ENCODE results near the gene FERMT3.
"Not testable (repeated sequence)": the region's sequence is repeated elsewhere in the genome, so short reads cannot be mapped to it uniquely, and the experiment has no call there.

Gene FERMT3

DNA sequence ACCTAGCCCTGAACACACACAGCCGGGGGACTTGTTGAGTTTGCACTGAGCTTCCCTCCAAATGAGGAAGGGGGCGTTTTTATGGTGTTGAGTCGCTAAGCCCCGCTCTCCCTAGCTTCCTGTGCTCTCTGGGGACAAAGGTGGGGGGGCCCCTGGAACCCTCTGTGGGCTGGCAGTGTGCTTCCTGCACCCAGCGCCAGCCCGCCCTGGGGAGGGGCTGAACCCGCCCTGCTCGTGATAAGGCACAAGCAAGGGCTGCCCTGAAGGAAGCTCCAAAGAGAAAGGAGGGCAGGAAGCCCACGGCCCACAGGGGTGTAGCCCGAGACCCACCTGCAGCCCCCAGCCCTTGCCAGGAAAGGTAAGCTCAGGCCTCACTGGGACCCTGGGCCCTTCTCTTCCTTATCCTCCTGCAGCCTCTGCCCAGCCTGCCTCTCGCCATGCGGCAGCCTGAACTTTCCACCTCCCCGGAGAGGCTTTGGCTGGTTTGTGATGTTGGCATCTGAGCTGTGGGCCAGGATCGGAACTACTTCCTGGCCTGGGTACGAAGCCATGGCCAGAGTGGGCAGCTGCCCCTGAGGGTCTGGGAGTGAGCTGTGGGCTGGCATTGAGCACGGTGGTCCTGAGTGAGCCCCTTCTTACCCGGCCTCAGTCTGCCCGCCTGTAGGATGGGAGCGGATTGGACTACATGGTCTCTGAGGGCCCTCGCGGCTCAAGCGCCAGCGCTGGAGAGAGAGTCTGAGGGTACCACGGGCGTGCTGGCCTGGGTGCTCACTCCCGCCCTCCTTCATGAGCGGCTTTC is at the start of gene FERMT3:
TSS of gene FERMT3 (plus strand) at position 265 of the 799 bp plus-strand sequence. CDS start 644 bp downstream, outside the sequence.
- DNase-seq (ENCODE audit: low read depth in 3 of 3) = peak; percentile 58 to 66 (median 63)

DNA sequence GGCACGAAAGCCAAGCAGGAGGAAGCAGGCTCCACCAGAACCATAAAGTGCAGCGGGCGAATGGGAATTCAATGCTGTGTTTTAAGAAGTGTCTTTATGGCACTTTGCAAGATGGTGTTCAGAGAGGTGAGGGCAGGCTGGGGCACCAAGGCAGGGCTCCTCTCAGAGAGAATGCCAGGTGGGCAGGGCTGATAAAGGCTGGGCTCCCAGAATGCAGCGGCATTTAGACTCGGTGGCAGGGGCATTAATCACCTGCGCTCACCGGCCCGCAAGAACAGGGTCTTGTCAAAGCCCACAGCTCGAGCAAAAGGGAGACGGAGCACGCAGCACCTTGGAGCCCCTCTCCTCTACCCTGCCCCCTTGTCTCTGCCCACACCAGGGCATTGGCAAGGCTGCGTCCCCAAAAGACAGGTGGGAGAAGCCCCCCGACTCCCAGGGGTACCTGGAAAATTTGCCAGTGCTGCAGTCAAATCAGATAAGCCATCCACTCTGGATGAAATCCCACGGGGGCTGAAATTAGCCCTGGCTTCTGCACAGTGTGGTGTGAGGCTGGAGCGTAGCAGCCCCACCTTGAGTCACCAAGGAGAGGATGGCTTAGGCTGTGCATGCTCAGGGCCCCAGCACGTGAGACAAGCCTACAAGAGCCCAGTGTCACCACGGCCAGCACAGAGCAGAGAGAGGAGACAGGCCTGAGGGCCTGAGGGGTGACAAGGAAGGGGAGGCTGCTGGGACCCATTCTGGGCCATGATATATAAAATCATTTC is 48.7 kb upstream of the FERMT3 start:
- DNase-seq (ENCODE audit: low read depth in 3 of 3) = no peak

DNA sequence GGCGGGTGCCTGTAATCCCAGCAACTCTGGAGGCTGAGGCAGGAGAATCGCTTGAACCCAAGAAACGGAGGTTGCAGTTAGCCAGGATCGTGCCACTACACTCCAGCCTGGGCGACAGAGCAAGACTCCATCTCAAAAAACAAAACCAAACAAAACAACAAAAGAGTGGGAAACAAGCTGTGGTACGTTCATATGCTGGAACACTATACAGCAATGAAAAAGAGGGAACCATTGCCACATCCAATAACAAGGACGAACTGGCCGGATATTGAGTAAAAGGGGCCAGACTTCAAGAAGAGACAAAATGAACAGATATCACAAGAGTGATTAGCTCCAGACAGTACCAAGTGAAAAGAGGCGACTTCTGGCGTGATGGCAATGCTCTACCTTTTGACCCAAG is 45.5 kb upstream of the FERMT3 start:
- DNase-seq (ENCODE audit: low read depth in 3 of 3) = no peak

DNA sequence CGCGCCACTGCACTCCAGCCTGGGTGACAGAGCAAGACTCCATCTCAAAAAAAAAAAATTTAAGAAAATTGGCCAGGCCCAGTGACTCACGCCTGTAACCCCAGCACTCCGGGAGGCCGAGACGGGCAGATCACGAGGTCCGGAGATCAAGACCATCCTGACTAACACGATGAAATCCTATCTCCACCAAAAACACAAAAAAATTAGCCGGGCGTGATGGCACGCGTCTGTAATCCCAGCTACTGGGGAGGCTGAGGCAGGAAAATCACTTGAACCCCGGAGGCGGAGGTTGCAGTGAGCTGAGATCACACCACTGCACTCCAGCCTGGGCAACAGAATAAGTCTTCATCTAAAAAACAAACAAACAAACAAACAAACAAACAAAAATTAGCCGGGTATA is 43.8 kb upstream of the FERMT3 start:
- not testable (repeated sequence) for DNase-seq (ENCODE audit: low read depth in 3 of 3)

DNA sequence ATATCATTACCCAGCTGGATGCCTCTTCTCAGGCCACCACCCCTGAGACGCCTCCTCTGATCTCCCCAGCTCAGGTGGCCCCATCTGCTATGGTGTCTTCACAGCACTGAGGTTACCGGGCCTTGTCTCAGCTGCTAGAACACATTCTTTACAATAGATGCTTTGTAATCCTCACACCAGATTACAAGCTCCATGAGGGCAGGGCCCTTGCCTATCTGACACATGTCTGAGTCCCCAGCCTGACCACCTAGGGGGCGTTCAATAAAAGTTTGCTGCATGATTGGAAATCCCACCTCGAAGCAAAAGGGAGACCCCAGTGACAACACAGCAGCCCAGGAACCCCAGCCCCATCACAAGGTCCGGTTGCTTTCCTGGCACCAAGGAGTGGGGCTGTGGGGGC is 42.6 kb upstream of the FERMT3 start:
- DNase-seq (ENCODE audit: low read depth in 3 of 3) = no peak

GRCh38 chr11:64164392-64165312 is 41.9 kb upstream of the FERMT3 start:
- DNase-seq (ENCODE audit: low read depth in 3 of 3) = no peak

- peak in 1 of 3 experiments; percentile 17 for DNase-seq (ENCODE audit: low read depth in 3 of 3)
Observed at GRCh38 chr11:64165481-64165841, 41.1 kb upstream of the FERMT3 start.

GRCh38 chr11:64165842-64166635 is 40.5 kb upstream of the FERMT3 start, which contains the start of gene MACROD1:
Gene MACROD1, minus strand, starts transcription at chr11:64166113. Its CDS starts 119 bp downstream, at chr11:64165994.
- peak; percentile 68 to 79 (median 77) for DNase-seq (ENCODE audit: low read depth in 3 of 3)

DNA sequence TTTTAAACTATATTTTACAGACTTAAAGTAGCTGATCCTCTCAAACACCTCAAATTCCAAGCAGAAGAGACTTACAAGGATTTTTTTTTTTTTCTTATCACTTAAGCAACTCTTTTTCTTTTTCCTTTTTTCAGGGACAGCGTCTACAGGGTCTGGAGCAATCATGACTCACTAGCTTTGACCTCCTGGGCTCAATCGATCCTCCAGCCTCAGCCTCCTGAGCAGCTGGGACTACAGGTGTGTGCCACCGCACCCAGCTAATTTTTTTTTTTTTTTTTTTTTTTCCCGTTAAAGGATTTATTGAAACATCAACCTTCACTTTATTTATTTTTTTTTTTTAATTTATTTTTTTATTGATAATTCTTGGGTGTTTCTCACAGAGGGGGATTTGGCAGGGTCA is 36.1 kb upstream of the FERMT3 start:
- no peak for DNase-seq (ENCODE audit: low read depth in 3 of 3)

GRCh38 chr11:64173616-64174355 is 32.7 kb upstream of the FERMT3 start:
- DNase-seq (ENCODE audit: low read depth in 3 of 3) = no peak

GRCh38 chr11:64176751-64177150 is 29.8 kb upstream of the FERMT3 start:
- no peak for DNase-seq (ENCODE audit: low read depth in 3 of 3)

DNA sequence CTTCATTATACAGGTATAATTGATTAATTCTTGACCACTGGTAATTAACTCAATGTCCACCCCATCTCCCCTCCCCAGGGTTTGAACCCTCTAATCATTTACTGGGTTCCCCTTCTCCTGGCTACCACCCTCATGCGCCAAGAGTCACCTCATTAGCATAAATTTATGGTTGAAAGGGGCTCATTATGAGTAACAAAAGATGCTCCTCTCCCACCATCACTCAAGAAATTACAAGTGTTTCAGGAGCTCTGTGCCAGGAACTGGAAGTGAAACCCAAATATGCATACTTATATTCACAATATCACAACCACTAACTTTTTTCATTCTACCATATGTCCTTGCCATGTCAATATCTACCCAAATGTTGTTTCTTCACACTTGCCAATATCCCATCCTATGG is 28.3 kb upstream of the FERMT3 start:
- DNase-seq (ENCODE audit: low read depth in 3 of 3) = no peak

- no peak for DNase-seq (ENCODE audit: low read depth in 3 of 3)
Observed at GRCh38 chr11:64178951-64179639, 27.4 kb upstream of the FERMT3 start.

- no peak for DNase-seq (ENCODE audit: low read depth in 3 of 3)
Observed at GRCh38 chr11:64180891-64181290, 25.6 kb upstream of the FERMT3 start.

GRCh38 chr11:64181506-64182411 is 24.8 kb upstream of the FERMT3 start:
- DNase-seq (ENCODE audit: low read depth in 3 of 3) = peak in 1 of 3 experiments; percentile 22

DNA sequence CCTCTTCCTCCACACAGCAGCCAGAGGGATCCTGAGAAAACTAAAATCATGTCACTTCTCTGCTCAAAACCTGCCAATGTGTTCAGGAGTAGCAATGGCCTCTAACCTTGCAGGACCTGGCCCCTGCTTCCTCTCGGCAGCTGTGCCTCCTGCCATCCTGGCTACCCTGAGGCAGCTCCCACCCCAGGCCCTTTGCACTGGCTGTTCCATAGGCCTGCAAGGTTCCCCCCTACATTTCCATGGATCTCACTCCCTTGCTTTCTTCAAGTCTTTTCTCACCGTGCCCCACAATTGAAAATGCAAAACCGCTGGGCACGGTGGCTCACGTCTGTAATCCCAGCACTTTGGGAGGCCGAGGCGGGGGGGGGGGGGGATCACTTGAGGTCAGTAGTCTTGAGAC is 22.6 kb upstream of the FERMT3 start:
- DNase-seq (ENCODE audit: low read depth in 3 of 3) = no peak

DNA sequence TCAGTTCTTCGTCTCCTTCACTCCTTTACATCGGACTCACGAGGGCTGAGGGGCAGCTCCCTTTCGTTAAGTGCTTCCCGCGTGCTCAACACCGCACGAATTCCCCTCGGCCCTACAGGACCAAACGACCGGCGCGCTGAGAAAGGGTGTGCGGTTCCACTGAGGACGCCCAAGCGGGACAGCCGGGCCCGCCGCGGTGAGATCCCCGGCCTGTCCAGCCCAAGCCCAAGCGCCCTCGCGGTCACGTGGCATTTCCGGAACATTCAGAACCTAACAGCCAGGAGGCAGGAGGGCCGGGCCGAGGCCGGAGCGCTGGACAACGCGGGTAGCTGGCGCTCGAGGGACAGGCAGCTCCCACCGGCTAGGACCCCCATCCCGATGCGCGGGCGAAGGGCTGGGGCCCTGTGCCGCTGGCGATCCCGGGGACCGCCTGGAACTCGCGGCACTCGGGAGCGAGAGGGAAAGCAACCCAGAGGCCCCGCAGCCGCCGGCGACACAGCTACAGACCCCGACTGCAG is 21.3 kb upstream of the FERMT3 start:
- no peak for DNase-seq (ENCODE audit: low read depth in 3 of 3)

Measured in stimulated activated CD4-positive, alpha-beta T cell treated with anti-CD3 and anti-CD28 coated beads, TNF-alpha, amount 100 ng/mL, for 4 hours (primary cell).